ENCODE measurements around the gene CSN1S1.
"Not testable (repeated sequence)": the region's sequence is repeated elsewhere in the genome, so short reads cannot be mapped to it uniquely, and the experiment has no call there.

DNA sequence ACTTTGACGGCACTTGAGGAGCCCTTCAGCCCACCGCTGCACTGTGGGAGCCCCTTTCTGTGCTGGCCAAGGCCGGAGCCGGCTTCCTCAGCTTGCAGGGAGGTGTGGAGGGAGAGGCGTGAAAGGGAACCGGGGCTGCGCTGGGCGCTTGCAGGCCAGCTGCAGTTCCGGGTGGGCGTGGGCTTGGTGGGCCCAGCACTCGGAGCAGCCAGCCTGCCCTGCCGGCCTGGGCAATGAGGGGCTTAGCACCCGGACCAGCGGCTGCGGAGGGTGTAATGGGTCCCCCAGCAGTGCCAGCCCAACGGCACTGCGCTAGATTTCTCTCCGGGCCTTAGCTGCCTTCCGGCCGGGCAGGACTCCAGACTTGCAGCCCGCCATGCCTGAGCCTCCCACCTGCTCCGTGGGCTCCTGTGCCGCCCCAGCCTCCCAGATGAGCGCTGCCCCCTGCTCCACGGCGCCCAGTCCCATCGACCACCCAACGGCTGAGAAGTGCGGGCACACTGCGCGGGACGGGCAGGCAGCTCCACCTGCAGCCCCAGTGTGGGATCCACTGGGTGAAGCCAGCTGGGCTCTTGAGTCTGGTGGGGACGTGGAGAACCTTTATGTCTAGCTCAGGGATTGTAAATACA, 7.0 kb upstream of the CSN1S1 start:
- TF ChIP-seq POLR2A, CTCF (IDR thresholded peaks at IDR 0.05): not testable (repeated sequence)
